Fibroblast of lung (primary cell): Measurements from ENCODE around the gene SPTA1.

ENCODE experiments used
- CTCF ChIP-seq, 2 donors: IDR thresholded peaks in 1 of 2; conservative IDR thresholded peaks in 1 of 2; 1 replicate in 1 of 2; 2 replicates in 1 of 2; pipeline ENCODE4 v1.5.1; 2011 to 2012; ENCODE audit warnings: low read length in 2 of 2, control low read depth in 1 of 2, inconsistent platforms in 1 of 2, low read depth in 1 of 2, mild to moderate bottlenecking in 1 of 2
- EZH2 ChIP-seq: IDR thresholded peaks from 2 replicates; pipeline ENCODE4 v1.5.1; 2012; ENCODE audit warnings: low read length, control low read depth, mild to moderate bottlenecking; ENCODE audit errors: missing control alignments

DNA sequence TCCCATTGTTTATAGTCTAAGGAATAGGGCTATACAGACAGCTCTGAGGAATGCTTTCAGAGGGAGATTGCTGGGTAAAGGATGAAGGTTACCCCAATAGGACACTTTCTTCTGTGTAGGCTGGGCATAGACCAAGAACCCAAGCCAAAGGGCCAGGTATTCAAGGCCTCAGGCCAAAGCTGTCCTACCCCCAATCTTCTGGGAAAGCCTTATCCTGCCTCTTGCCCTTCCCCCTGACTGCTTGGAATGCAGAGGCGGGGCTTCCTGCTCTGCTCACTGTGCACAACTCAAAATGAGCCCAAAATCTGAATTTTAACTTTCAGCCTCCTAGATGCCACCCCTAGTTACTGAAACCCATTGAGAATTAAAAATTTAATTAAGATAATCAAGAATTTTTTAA, 79.2 kb downstream of the SPTA1 start:
- TF ChIP-seq CTCF (conservative IDR thresholded peaks at IDR 0.05 in 1 of 2, IDR thresholded peaks at IDR 0.05 in 1 of 2; ENCODE audit: low read depth in 1 of 2, low read length in 2 of 2) (no peak), EZH2 (no peak)
